T47D (cell line): ENCODE measurements around the gene CREBBP.
A peak's percentile ranks its signal among the peaks of the same experiment; 100 is the strongest.
"Not testable (repeated sequence)": the region's sequence is repeated elsewhere in the genome, so short reads cannot be mapped to it uniquely, and the experiment has no call there.

Source experiments
- DNase-seq, 2 experiments: peaks; one replicate each; pipeline versions ENCODE4 v3.0.0 to v3.0.0-alpha.2; 2011 to 2012; ENCODE audit warnings: low read depth in 1 of 2, low spot score in 1 of 2
- JUND ChIP-seq: IDR thresholded peaks from 2 replicates; pipeline ENCODE4 v1.6.1; 2012; ENCODE audit warnings: low read depth
- in situ Hi-C: cut with HindIII; loops from 2 replicates; pipeline ENCODE4 v1.10.0; 2016; ENCODE audit warnings: low sequenced_read_pairs, low pct_unique_long_range_greater_than_20kb

Gene CREBBP

DNA sequence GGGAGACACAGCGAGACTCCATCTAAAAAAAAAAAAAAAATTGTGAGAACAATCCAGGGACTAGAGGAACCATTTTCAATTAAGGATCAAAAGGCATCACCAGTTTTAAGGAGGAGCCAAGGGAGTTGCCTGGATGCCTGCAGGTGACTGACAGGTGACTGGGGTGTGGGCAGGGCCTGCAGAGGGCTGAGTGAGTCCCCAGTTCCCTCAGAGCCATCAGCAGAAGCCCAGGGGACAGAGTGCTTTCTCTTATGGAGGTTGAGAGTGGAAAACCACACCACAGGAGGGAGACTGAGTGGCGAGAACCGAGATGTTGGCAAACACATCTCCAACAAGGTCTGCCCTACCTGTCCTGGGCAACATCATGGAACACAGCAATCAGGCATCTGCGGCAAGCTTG is 27.1 kb upstream of the CREBBP start:
- in situ Hi-C loops: no loop called here
- TF ChIP-seq JUND: no peak

GRCh38 chr16:3906363-3906762 is 25.9 kb upstream of the CREBBP start:
- in situ Hi-C loops: no loop called here
- TF ChIP-seq JUND: no peak
- DNase-seq: no peak

More for the DNA sequence above, 27.1 kb upstream of the CREBBP start:
- peak in 1 of 2 experiments; percentile 23 for DNase-seq

- in situ Hi-C loops: no loop called here
- no peak for DNase-seq
Measured at GRCh38 chr16:3904875-3905274, 24.4 kb upstream of the CREBBP start.

GRCh38 chr16:3890091-3890490 is 9.6 kb upstream of the CREBBP start:
- in situ Hi-C loops: no loop called here
- DNase-seq: no peak
- TF ChIP-seq JUND: no peak

More at GRCh38 chr16:3904875-3905274, 24.4 kb upstream of the CREBBP start:
- TF ChIP-seq JUND: no peak

DNA sequence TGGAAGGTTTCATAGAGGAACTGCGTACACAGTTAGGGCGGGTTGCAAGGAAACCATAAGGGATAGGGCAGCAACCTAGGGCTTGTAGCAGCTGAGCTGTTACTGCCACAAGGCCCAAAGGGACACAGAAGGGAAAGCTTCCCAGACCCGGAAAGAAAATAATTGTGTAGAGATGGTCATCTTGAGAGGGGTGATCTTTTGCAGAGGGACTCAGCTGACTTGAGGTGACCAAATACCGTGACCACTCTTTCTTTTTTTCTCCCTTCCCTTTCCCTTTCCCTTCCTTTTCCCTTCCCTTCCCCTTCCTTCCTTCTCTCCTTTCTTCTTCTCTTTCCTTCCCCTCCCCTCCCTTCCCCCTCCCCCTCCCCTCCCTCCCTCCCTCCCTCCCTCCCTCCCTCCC is 8.5 kb upstream of the CREBBP start:
- no peak for TF ChIP-seq JUND
- in situ Hi-C loops: no loop called here
- no peak for DNase-seq

DNA sequence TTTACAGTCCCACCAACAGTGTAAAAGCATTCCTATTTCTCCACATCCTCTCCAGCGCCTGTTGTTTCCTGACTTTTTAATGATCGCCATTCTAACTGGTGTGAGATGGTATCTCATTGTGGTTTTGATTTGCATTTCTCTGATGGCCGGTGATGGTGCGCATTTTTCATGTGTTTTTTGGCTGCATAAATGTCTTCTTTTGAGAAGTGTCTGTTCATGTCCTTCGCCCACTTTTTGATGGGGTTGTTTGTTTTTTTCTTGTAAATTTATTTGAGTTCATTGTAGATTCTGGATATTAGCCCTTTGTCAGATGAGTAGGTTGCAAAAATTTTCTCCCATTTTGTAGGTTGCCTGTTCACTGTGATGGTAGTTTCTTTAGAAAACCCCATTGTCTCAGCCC is 5.5 kb upstream of the CREBBP start:
- DNase-seq, in situ Hi-C loops: not testable (repeated sequence)

DNA sequence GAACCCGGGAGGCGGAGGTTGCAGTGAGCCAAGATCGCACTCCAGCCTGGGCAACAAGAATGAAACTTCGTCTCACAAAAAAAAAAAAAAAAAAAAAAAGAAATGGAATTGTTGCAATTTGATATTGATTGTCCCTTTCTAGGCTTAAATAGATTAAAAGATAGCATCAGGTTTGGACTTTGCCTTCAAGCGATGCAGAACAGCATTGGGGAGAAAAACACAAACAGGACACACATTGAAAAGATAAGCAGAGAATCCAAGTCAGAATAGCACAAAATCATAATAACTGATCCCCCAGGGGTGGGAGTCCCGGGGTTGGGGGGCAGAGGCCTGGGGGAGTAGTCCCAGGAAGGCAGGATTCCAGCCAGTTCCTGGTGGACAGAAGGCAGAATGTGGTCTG is 3.9 kb upstream of the CREBBP start:
- no peak for DNase-seq
- in situ Hi-C loops: no loop called here
- no peak for TF ChIP-seq JUND

GRCh38 chr16:3882531-3882930 is 2.0 kb upstream of the CREBBP start:
- no peak for TF ChIP-seq JUND
- in situ Hi-C loops: no loop called here
- DNase-seq: no peak

DNA sequence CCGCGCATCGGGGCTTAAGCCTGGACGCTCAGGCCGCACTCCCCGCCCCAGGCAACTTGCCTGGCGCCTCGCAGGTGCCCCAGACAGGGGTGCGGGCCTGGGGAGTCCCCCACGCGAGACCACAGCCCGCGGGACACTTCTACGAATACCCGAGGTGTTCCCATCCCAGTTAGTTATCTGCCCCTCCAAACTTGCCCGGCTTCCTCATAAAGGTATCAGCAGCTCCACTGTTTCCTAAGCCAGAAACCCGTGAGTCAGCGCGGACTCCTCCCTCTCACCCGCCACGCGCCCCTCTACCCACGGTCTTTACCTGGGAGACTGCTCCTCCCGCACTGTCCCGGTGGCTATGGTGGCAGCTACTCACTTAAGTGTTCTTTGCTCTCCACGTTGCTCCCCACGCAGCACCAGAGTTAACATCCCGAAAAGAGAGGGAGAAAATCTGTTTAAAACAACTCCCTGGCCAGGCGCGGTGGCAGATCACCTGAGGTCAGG is 1.0 kb upstream of the CREBBP start:
- in situ Hi-C loops: no loop called here
- no peak for DNase-seq
- TF ChIP-seq JUND: no peak

- no peak for TF ChIP-seq JUND
- in situ Hi-C loops: no loop called here
- peak; percentile 38 to 66 for DNase-seq
Measured at GRCh38 chr16:3879887-3880564, 487 bp downstream of the CREBBP start.

- in situ Hi-C loops: no loop called here
- TF ChIP-seq JUND: no peak
- DNase-seq: peak in 1 of 2 experiments; percentile 39
Measured at GRCh38 chr16:3879258-3879886, 1.1 kb downstream of the CREBBP start.

GRCh38 chr16:3878610-3879009 is 1.9 kb downstream of the CREBBP start:
- in situ Hi-C loops: no loop called here
- TF ChIP-seq JUND: no peak
- no peak for DNase-seq

DNA sequence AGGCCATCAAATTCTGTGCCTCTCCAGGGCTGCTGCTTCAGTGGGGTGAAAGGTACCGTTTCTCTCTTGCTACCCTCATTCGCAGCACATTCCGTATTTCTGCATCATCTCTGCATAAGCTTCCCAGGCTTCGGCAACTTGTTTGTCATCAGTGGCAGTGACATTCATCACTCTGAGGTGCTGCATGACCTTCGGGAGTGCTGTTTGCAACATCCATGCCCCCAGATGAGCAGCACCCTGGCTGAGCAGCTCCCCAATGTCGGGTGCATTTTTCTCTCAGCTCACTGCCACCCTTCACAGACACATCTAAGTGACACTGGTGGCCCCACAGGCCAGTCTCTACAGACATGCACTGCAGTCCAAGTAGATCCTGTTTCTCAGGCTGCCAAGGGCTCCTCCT is 3.8 kb downstream of the CREBBP start:
- in situ Hi-C loops: no loop called here
- no peak for DNase-seq
- TF ChIP-seq JUND: no peak
